Right kidney (tissue), 1 donor: ENCODE results near the gene ITPR2.
"Not testable (repeated sequence)": the region's sequence is repeated elsewhere in the genome, so short reads cannot be mapped to it uniquely, and the experiment has no call there.

Experiments used
- DNase-seq: peaks from one replicate; pipeline ENCODE4 v3.0.0-alpha.2; 2016

Gene ITPR2

DNA sequence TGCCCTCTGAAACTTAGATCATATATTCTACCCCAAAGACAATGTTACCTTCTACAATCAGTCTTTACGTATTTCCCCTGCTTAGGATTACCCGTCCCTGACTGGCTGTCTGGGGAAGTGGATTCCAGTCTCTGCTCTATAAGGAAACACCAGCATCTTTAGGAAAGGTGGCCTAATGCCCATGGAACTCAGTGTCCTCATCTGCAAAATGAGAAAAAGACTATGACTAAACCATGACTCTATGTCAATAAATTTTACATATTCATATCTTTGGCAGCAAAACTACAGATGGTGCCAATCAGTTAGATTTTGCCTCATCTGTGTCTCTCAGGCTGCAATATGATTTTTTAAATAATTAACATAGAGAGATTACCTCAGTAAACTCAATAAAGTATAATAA lies 133.8 kb downstream of the ITPR2 start:
- no peak for DNase-seq

GRCh38 chr12:26698186-26698585 lies 134.8 kb downstream of the ITPR2 start:
- DNase-seq, result no peak

- DNase-seq, result no peak
Observed at GRCh38 chr12:26697217-26697616, 135.8 kb downstream of the ITPR2 start.

DNA sequence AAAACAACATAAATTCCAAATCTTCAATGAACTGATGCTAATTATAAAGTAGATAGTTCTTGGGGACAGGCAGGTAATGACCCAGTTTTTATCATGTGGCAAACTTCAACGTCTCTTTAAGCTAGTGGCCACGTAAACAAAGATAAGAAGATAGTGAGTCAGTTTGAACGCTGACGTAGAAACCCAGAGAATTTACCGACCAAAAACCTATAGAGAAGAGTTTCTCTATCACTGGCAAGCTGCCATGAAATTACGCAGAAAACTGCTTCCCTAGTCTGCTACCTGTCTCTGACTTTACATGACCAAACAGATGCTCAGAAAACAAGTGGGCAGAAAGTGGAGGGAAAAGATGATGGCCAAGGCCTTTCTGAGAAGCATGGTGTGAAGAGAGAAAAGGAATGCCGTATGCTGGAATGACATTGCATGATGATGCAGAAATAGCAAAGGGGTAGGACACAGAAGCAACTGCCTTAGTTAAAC lies 136.3 kb downstream of the ITPR2 start:
- DNase-seq, result no peak

DNA sequence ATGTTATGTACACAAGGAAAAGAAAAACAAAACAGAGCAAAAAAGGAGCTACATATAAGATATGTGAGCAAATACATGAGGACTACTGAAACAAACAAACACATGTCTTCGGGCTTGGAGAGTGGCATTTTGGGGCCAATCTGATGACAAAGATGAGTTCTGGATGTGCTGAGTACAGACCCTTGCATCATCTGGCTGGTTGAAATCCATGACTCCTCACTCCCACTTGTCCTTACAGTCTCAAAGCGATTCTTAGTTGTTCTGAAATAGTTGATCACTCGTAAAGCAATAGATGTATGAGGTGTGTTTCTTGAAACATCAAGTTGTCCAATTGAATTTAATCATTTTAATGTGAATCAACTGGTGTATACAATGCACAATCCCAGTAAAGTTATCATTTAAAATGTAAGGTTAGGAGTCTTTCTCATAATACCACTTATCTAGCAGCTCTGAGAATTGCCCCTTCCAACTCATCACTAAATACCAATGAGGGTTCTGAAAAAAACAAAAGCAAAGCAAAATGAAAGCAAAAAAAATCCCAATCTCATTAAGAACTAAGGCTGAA lies 136.9 kb downstream of the ITPR2 start:
- no peak for DNase-seq

GRCh38 chr12:26694402-26694801 lies 138.6 kb downstream of the ITPR2 start:
- no peak for DNase-seq

- DNase-seq, result no peak
Observed at GRCh38 chr12:26692407-26692806, 140.6 kb downstream of the ITPR2 start.

GRCh38 chr12:26691234-26691970 lies 141.6 kb downstream of the ITPR2 start:
- peak; percentile 25 for DNase-seq

GRCh38 chr12:26690601-26691000 lies 142.4 kb downstream of the ITPR2 start:
- DNase-seq, result no peak

GRCh38 chr12:26689281-26689841 lies 143.6 kb downstream of the ITPR2 start:
- no peak for DNase-seq

DNA sequence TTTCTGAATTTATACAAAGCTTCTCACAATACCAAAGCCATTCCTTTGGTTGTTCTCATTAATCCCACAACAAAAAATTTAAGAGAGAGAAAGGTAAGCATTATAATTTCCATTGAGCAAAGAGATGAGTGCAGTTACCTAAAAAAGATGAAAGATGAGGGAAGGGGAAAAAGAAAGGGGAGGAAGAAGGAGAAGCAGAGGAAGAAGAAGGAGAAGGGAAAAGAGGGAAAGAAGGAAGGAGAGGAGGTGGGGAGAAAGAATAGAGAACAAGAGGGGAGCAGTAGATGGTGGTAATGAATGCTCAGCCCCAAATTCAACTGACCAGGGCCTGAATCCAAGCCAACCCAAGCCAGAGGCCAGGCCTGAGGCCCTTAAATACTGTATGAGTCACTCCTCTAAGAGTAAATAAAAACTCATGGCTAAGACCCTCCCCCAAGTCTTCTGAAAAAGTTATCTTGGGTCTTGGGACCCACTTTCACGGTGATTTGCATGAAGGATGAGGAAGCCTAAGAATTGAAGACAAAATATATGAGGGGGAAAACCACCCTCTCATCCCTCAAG lies 144.6 kb downstream of the ITPR2 start:
- no peak for DNase-seq

GRCh38 chr12:26686408-26686807 lies 146.6 kb downstream of the ITPR2 start:
- DNase-seq, result no peak

- DNase-seq, result no peak
Observed at GRCh38 chr12:26684101-26684500, 148.9 kb downstream of the ITPR2 start.

GRCh38 chr12:26683443-26683842 lies 149.6 kb downstream of the ITPR2 start:
- DNase-seq, result no peak

DNA sequence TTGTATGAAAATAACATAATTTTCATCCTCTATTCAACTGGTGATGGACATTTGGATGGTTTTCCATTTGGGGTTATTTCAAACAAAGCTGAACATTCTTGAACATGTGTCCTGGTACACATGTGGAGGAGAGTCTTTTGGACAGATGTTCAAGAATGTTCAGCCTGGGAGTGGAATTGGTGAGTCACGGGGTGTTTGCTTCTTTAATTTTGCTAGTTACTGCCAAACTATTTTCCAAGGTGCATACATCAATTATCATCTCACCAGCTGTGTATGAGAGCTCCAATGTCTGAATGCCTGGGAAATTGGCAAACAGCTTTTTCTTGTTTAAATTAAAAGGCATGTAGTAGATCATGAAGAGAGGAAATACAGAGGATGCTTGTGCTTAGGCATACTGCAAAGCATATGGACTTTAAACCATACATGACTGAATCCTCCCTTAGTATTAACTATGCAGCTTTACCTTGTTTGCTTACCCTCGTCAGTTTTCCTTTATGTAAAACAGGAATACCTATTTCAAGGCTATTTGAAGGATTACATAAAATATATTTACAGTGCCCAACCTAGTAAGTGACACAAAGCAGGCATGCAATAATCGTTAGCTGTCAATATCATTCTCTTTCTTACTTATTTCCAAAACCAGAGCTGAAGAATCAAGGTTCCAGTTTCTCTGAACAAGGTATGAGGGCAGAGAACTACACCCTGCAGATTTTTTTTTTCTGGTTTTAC lies 152.1 kb downstream of the ITPR2 start:
- DNase-seq, result no peak

DNA sequence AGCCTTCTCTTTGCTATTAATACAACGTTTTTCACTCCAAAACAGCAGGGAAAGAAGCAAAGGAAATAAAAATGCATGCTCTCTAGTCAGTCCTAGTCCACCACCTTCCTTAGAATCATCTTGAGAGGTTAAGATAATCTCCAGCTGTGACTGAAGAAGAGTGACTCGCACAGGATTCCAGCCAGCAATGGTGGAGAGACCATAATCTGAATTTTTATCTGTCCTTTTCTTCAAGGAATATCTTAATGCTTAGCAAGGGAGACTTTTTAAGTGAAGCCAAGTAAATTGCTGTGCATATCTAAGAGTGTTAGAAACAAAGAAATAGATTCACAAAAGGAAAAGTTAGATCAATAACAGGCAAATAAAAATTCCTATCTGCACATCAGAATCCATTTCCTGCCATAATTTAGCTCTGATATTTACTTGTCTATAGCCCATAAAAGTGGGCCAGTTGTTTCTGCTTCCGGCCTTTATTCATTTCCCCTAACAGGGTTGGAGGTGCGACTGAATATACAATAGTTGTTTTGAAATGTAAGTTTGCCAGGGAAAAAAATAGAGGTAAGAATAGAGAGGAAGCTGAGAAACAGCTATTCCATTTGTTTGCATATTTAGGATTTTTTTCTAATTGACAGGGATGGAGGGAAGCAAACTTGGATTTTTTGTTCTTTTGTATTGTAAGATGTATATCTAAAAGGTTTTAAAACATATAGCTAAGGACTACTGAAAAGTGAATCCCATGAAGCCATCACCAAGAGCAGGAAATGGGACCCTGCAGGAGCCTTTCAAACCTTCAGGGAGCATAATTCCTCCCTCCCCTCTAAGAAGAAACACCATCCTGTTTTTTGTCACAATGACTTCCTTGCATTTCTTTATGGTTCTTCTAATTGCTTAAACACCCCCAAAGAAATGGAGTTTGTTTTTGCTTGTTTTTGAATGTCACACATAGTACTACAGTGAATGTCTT lies 154.0 kb downstream of the ITPR2 start:
- DNase-seq, result no peak

- not testable (repeated sequence) for DNase-seq
Observed at GRCh38 chr12:26671487-26671886, 161.5 kb downstream of the ITPR2 start.

DNA sequence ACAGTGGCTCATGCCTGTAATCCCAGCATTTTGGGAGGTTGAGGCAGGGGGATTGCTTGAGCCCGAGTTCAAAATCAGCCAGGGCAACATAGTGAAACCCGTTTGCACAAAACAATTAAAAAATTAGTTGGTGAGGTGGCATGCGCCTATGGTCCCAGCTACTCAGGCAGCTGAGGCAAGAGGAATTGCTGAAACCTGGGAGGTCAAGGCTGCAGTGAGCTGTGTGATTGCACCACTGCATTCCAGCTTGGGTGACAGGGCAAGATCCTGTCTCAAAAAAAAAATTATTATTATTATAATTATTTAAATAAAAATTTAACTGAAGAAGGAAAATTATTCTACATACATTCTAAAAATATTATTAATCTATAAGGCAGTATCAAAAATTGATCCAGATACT lies 164.1 kb downstream of the ITPR2 start:
- no peak for DNase-seq

GRCh38 chr12:26668230-26668629 lies 164.8 kb downstream of the ITPR2 start:
- no peak for DNase-seq

DNA sequence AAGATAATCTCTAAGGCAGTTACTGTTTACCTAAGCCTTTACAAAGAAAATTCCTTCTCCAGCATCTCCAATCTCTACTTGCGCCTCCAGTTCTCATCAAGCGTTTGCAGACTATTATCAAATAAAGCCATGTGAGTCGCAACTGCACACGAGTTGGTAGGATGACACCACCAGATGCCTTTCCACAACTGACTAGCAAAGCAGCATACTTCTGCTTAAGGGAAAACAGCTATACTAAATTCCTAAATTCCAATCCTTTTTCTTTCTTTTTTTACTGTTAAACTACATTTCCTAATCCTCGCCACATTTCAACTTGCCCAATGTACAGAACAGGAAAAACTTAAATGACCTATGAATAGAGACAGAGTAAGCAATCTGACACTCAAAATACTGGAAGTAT lies 166.7 kb downstream of the ITPR2 start:
- no peak for DNase-seq

- no peak for DNase-seq
Observed at GRCh38 chr12:26661399-26661798, 171.6 kb downstream of the ITPR2 start.

DNA sequence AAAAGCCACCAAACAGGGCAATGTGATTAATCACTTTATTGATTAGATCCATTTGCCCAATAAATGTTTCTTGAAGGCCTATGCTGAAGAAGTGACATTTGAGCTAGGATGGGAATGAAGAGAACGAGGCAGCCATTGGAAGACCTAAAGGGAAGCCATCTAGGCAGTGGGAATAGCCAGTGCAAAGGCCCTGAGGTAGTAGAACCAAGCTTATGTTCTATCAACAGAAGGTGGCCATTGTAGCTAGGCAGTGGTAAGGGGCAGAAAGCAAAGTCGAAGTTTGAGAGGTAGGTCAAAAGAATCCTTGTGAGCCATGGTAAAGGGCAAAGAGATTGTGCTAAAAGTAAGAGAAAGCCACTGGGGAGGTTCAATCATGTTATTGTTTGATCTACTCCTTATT lies 173.1 kb downstream of the ITPR2 start:
- no peak for DNase-seq
